Endothelial cell of umbilical vein (primary cell): ENCODE measurements around the gene JAKMIP3. TPM values are rescaled to one million over a fixed set of nuclear protein-coding genes. Genes with fewer than 3 reads are reported as not detected.

Source experiments
- BruUV-seq: library from RNA; stranded (reverse); fragments of 400-500 nt; replicated peaks from 2 replicates; lab custom pipeline; 2021; lab: Mats Ljungman, UMichigan
- CTCF ChIA-PET: fragments of 300-600, 350-600 bp; sonication (Branson Sonifier 250); formaldehyde crosslinking; loops from one replicate; lab custom pipeline; 2021; ENCODE audit warnings: antibody characterized with exemption, inconsistent platforms; lab: Charles Lee
- POLR2A ChIA-PET: fragments of 300-600, 350-600 bp; sonication (Branson Sonifier 250); formaldehyde crosslinking; loops from one replicate; lab custom pipeline; 2021; ENCODE audit warnings: antibody characterized with exemption, inconsistent platforms; lab: Charles Lee
- DNase-seq: peaks from one replicate; pipeline ENCODE4 v3.0.0-alpha.2; 2011; ENCODE audit warnings: low read depth, low spot score
- FAIRE-seq: peaks from 2 replicates; lab custom pipeline; 2011; peaks lifted over from hg19 to GRCh38; lab: Jason Lieb, UNC
- H2AFZ ChIP-seq: 2 replicates; pipeline ENCODE4 v1.6.0; 2012; ENCODE audit warnings: low read depth, low read length, control low read depth, inconsistent platforms
- H3K27ac ChIP-seq: 2 replicates; pipeline ENCODE4 v1.5.1; 2011; ENCODE audit warnings: low read depth, mild to moderate bottlenecking, control low read depth, low read length, moderate library complexity; ENCODE audit not compliant: insufficient read depth
- H3K27me3 ChIP-seq, 2 experiments: 2 replicates each; pipeline versions ENCODE4 v1.6.0 to v1.6.1; 2011; ENCODE audit warnings: low read length in 2 of 2, mixed read lengths in 1 of 2; ENCODE audit not compliant: control insufficient read depth in 2 of 2, insufficient read depth in 2 of 2
- H3K36me3 ChIP-seq, 2 experiments: 2 replicates in 1 of 2; 3 replicates in 1 of 2; pipeline ENCODE4 v1.5.1; 2011; ENCODE audit warnings: low read length in 2 of 2, mild to moderate bottlenecking in 1 of 2, moderate library complexity in 1 of 2; ENCODE audit not compliant: control insufficient read depth in 2 of 2, insufficient read depth in 2 of 2; ENCODE audit errors: extremely low read depth in 1 of 2
- H3K4me1 ChIP-seq: 3 replicates; pipeline ENCODE4 v1.5.1; 2011; ENCODE audit warnings: mild to moderate bottlenecking, low read length; ENCODE audit not compliant: control insufficient read depth, insufficient read depth; ENCODE audit errors: extremely low read depth
- H3K4me2 ChIP-seq: 2 replicates; pipeline ENCODE4 v1.6.1; 2011; ENCODE audit warnings: low read length, control low read depth, mixed read lengths; ENCODE audit not compliant: insufficient read depth
- H3K4me3 ChIP-seq, 3 experiments: fragments of 200-600 bp in 1 of 3; sonication (generic), shearing (Covaris generic) in 1 of 3; replicated peaks in 1 of 3; 2 replicates each; pipeline ENCODE4 v1.5.1; 2011 to 2016; ENCODE audit warnings: control low read depth in 3 of 3, low read length in 3 of 3, mild to moderate bottlenecking in 2 of 3, inconsistent platforms in 1 of 3, low read depth in 1 of 3, moderate library complexity in 1 of 3; ENCODE audit not compliant: insufficient read depth in 1 of 3
- H3K79me2 ChIP-seq: 2 replicates; pipeline ENCODE4 v1.6.0; 2012; ENCODE audit warnings: low read length, inconsistent platforms; ENCODE audit not compliant: control insufficient read depth, insufficient read depth
- H3K9ac ChIP-seq: replicated peaks from 2 replicates; pipeline ENCODE3; 2011; ENCODE audit warnings: low read length, control low read depth; ENCODE audit not compliant: insufficient read depth; ENCODE audit errors: extremely low read depth
- H3K9me1 ChIP-seq: replicated peaks from 3 replicates; pipeline ENCODE4 v1.6.0; 2011; ENCODE audit warnings: mild to moderate bottlenecking, low read length; ENCODE audit not compliant: control insufficient read depth, insufficient read depth; ENCODE audit errors: extremely low read depth
- H3K9me3 ChIP-seq: replicated peaks from 2 replicates; pipeline ENCODE4 v1.5.1; 2012; ENCODE audit warnings: low read length, inconsistent platforms; ENCODE audit not compliant: control insufficient read depth, insufficient read depth
- H4K20me1 ChIP-seq: replicated peaks from 2 replicates; pipeline ENCODE3; 2011; ENCODE audit warnings: mild to moderate bottlenecking, low read length; ENCODE audit not compliant: control insufficient read depth, insufficient read depth; ENCODE audit errors: extremely low read depth
- EZH2 ChIP-seq: IDR thresholded peaks from 2 replicates; pipeline ENCODE4 v1.6.1; 2012; ENCODE audit warnings: borderline replicate concordance, low read depth, mild to moderate bottlenecking, moderate library complexity, low read length, inconsistent platforms; ENCODE audit not compliant: severe bottlenecking
- FOS ChIP-seq: IDR thresholded peaks from 2 replicates; pipeline ENCODE4 v1.6.1; 2011; ENCODE audit warnings: mild to moderate bottlenecking, low read length, moderate library complexity, borderline replicate concordance; ENCODE audit not compliant: insufficient read depth
- JUN ChIP-seq: IDR thresholded peaks from 2 replicates; pipeline ENCODE4 v1.6.1; 2011; ENCODE audit warnings: borderline replicate concordance, low read depth; ENCODE audit not compliant: insufficient read length, insufficient read depth
- POLR2A ChIP-seq: IDR thresholded peaks from 2 replicates; pipeline ENCODE4 v1.6.1; 2012; ENCODE audit warnings: low read depth, mild to moderate bottlenecking, control low read depth, low read length
- dilution Hi-C: fragments of 300-500 bp; cut with MboI; formaldehyde crosslinking; loops from one replicate; pipeline ENCODE4 v1.15.0; 2019; ENCODE audit warnings: low sequenced_read_pairs; ENCODE audit not compliant: extremely low pct_ligation_motif_present
- intact Hi-C: fragments of 100-400 bp; cut with micrococcal nuclease; formaldehyde crosslinking; loops from one replicate; pipeline ENCODE4 v1.10.0; 2022
- polyA plus RNA-seq, 4 experiments: library from polyadenylated mRNA; depleted of rRNA in 3 of 4; stranded (reverse) in 3 of 4; unstranded in 1 of 4; fragments of >200 nt; gene quantifications; 2 replicates each; pipeline versions ENCODE4 v1.2.1 to v1.2.3, GENCODE V29; 2011 to 2012; ENCODE audit warnings: missing spikeins in 1 of 4
- total RNA-seq: library from RNA; stranded (reverse); gene quantifications from 2 replicates; pipeline ENCODE4 v1.2.3, GENCODE V29; 2021
- TF ChIP-seq, protein P1 (sequence below): IDR thresholded peaks from 2 replicates; pipeline ENCODE4 v1.6.1; 2011; ENCODE audit not compliant: insufficient read depth, insufficient read length
- TF ChIP-seq, protein P2 (sequence below), 2 donors: IDR thresholded peaks; 1 replicate in 1 of 2; 2 replicates in 1 of 2; pipeline ENCODE4 v1.5.1; 2011; ENCODE audit warnings: low read length in 2 of 2, mild to moderate bottlenecking in 2 of 2, moderate library complexity in 2 of 2, control low read depth in 1 of 2, inconsistent platforms in 1 of 2, low read depth in 1 of 2; ENCODE audit not compliant: insufficient read depth in 1 of 2; ENCODE audit errors: extremely low read depth in 1 of 2

The JAKMIP3 gene
- total and polyA plus RNA-seq, 2 donors (not counting 3 experiments of a cell fraction or from before 2014, with no cell fraction given) = 0.01 TPM; not detected in 1

- Histone ChIP-seq H4K20me1 (no peaks in the 10 kb centered on the region), H3K4me1 (no peaks in the 10 kb centered on the region), H2AFZ (no peak overlapping the region), H3K4me2 (no peak overlapping the region), H3K9me1 (no peaks in the 10 kb centered on the region), H3K79me2 (no peaks in the 10 kb centered on the region), H3K9me3 (no peaks in the 10 kb centered on the region), H3K4me3 (no peak overlapping the region), H3K36me3 (no peaks in the 10 kb centered on the region), H3K9ac (no peak overlapping the region), H3K27me3 (peaks cover 2 to 6% of the 10 kb centered on the region in 2 experiments), H3K27ac (no peak overlapping the region)
- TF ChIP-seq POLR2A (no peak), FOS (no peak), EZH2 (no peak), JUN (no peak)
- TF ChIP-seq, protein P1, sequence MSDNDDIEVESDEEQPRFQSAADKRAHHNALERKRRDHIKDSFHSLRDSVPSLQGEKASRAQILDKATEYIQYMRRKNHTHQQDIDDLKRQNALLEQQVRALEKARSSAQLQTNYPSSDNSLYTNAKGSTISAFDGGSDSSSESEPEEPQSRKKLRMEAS = no peak
- TF ChIP-seq, protein P2, sequence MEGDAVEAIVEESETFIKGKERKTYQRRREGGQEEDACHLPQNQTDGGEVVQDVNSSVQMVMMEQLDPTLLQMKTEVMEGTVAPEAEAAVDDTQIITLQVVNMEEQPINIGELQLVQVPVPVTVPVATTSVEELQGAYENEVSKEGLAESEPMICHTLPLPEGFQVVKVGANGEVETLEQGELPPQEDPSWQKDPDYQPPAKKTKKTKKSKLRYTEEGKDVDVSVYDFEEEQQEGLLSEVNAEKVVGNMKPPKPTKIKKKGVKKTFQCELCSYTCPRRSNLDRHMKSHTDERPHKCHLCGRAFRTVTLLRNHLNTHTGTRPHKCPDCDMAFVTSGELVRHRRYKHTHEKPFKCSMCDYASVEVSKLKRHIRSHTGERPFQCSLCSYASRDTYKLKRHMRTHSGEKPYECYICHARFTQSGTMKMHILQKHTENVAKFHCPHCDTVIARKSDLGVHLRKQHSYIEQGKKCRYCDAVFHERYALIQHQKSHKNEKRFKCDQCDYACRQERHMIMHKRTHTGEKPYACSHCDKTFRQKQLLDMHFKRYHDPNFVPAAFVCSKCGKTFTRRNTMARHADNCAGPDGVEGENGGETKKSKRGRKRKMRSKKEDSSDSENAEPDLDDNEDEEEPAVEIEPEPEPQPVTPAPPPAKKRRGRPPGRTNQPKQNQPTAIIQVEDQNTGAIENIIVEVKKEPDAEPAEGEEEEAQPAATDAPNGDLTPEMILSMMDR (IDR thresholded peaks at IDR 0.05; ENCODE audit: extremely low read depth in 1 of 2, insufficient read depth in 1 of 2, low read depth in 1 of 2, low read length in 2 of 2) = no peak
- ChIA-PET POLR2A (no interaction called here), CTCF (interaction anchor here (6.4 kb wide), 1 partner anchor 134 kb away, joined by 384 read pairs; no protein-coding TSS in a partner anchor)
- no TSS peak for BruUV-seq
- dilution Hi-C loops (no loop called here), intact Hi-C loops (loop anchor here (2.0 kb wide), 1 partner anchor 41 kb away; the partner anchor contains the start of gene BNIP3)
- no peak for FAIRE-seq
- no peak for DNase-seq
Measured at GRCh38 chr10:132021504-132022143, 44.1 kb upstream of the JAKMIP3 start.
